Suprapubic skin (tissue), 3 donors: Measurements from ENCODE around the gene OLA1.

Source experiments
- EP300 ChIP-seq: sonication (generic); formaldehyde crosslinking; IDR thresholded peaks from one replicate; pipeline ENCODE4 v1.6.1; 2017; ENCODE audit warnings: antibody characterized with exemption
- POLR2A ChIP-seq, 2 donors: fragments of 450-650 bp; IDR thresholded peaks; one replicate each; pipeline ENCODE4 v1.6.1; 2017; ENCODE audit warnings: antibody characterized with exemption in 2 of 2, mild to moderate bottlenecking in 2 of 2, moderate library complexity in 2 of 2
- TF ChIP-seq, protein P1 (sequence below), 2 donors: fragments of 200-600 bp in 1 of 2; fragments of 450-650 bp in 1 of 2; sonication (generic) in 1 of 2; IDR thresholded peaks; one replicate each; pipeline ENCODE4 v1.5.1; 2016 to 2019; ENCODE audit warnings: antibody characterized with exemption in 2 of 2, mild to moderate bottlenecking in 1 of 2, moderate library complexity in 1 of 2

DNA sequence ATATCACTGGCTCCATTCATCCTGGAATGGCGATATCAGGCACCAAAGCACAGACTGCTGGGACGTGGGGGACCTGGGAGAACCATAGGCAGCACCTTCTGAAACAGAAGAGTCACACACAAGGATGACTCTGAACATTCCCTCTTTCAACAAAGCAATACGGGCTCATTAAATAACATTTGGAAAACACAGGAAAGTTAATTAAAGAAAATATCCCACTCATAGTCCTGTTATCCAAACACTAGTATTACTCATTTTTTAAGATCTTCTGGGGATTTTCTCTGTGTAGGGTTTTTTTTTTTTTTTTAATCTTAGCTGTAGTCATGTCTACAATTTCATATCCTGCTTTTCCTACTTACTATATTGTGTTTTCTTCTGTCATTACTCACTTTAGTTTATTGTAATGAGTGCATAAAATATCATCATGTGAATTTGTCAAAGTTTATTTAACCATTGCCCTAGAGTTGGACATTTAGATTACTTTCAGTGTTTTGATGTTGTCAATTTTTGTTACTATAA is 213.2 kb downstream of the OLA1 start:
- TF ChIP-seq, protein P1, sequence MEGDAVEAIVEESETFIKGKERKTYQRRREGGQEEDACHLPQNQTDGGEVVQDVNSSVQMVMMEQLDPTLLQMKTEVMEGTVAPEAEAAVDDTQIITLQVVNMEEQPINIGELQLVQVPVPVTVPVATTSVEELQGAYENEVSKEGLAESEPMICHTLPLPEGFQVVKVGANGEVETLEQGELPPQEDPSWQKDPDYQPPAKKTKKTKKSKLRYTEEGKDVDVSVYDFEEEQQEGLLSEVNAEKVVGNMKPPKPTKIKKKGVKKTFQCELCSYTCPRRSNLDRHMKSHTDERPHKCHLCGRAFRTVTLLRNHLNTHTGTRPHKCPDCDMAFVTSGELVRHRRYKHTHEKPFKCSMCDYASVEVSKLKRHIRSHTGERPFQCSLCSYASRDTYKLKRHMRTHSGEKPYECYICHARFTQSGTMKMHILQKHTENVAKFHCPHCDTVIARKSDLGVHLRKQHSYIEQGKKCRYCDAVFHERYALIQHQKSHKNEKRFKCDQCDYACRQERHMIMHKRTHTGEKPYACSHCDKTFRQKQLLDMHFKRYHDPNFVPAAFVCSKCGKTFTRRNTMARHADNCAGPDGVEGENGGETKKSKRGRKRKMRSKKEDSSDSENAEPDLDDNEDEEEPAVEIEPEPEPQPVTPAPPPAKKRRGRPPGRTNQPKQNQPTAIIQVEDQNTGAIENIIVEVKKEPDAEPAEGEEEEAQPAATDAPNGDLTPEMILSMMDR (IDR thresholded peaks at IDR 0.05): no peak
- TF ChIP-seq POLR2A (IDR thresholded peaks at IDR 0.05) (no peak), EP300 (no peak)
